Endothelial cell of umbilical vein (primary cell): Measurements from ENCODE around the gene VSIR. TPM values are rescaled to one million over a fixed set of nuclear protein-coding genes. Genes with fewer than 3 reads are reported as not detected.

Experiments used
- BruUV-seq: library from RNA; stranded (reverse); fragments of 400-500 nt; replicated peaks from 2 replicates; lab custom pipeline; 2021; lab: Mats Ljungman, UMichigan
- CTCF ChIA-PET: fragments of 300-600, 350-600 bp; sonication (Branson Sonifier 250); formaldehyde crosslinking; loops from one replicate; lab custom pipeline; 2021; ENCODE audit warnings: antibody characterized with exemption, inconsistent platforms; lab: Charles Lee
- POLR2A ChIA-PET: fragments of 300-600, 350-600 bp; sonication (Branson Sonifier 250); formaldehyde crosslinking; loops from one replicate; lab custom pipeline; 2021; ENCODE audit warnings: antibody characterized with exemption, inconsistent platforms; lab: Charles Lee
- DNase-seq: peaks from one replicate; pipeline ENCODE4 v3.0.0-alpha.2; 2011; ENCODE audit warnings: low read depth, low spot score
- FAIRE-seq: peaks from 2 replicates; lab custom pipeline; 2011; peaks lifted over from hg19 to GRCh38; lab: Jason Lieb, UNC
- H2AFZ ChIP-seq: 2 replicates; pipeline ENCODE4 v1.6.0; 2012; ENCODE audit warnings: low read depth, low read length, control low read depth, inconsistent platforms
- H3K27ac ChIP-seq: 2 replicates; pipeline ENCODE4 v1.5.1; 2011; ENCODE audit warnings: low read depth, mild to moderate bottlenecking, control low read depth, low read length, moderate library complexity; ENCODE audit not compliant: insufficient read depth
- H3K27me3 ChIP-seq, 2 experiments: 2 replicates each; pipeline versions ENCODE4 v1.6.0 to v1.6.1; 2011; ENCODE audit warnings: low read length in 2 of 2, mixed read lengths in 1 of 2; ENCODE audit not compliant: control insufficient read depth in 2 of 2, insufficient read depth in 2 of 2
- H3K36me3 ChIP-seq, 2 experiments: 2 replicates in 1 of 2; 3 replicates in 1 of 2; pipeline ENCODE4 v1.5.1; 2011; ENCODE audit warnings: low read length in 2 of 2, mild to moderate bottlenecking in 1 of 2, moderate library complexity in 1 of 2; ENCODE audit not compliant: control insufficient read depth in 2 of 2, insufficient read depth in 2 of 2; ENCODE audit errors: extremely low read depth in 1 of 2
- H3K4me1 ChIP-seq: 3 replicates; pipeline ENCODE4 v1.5.1; 2011; ENCODE audit warnings: mild to moderate bottlenecking, low read length; ENCODE audit not compliant: control insufficient read depth, insufficient read depth; ENCODE audit errors: extremely low read depth
- H3K4me2 ChIP-seq: 2 replicates; pipeline ENCODE4 v1.6.1; 2011; ENCODE audit warnings: low read length, control low read depth, mixed read lengths; ENCODE audit not compliant: insufficient read depth
- H3K4me3 ChIP-seq, 3 experiments: fragments of 200-600 bp in 1 of 3; sonication (generic), shearing (Covaris generic) in 1 of 3; replicated peaks in 1 of 3; 2 replicates each; pipeline ENCODE4 v1.5.1; 2011 to 2016; ENCODE audit warnings: control low read depth in 3 of 3, low read length in 3 of 3, mild to moderate bottlenecking in 2 of 3, inconsistent platforms in 1 of 3, low read depth in 1 of 3, moderate library complexity in 1 of 3; ENCODE audit not compliant: insufficient read depth in 1 of 3
- H3K79me2 ChIP-seq: 2 replicates; pipeline ENCODE4 v1.6.0; 2012; ENCODE audit warnings: low read length, inconsistent platforms; ENCODE audit not compliant: control insufficient read depth, insufficient read depth
- H3K9ac ChIP-seq: replicated peaks from 2 replicates; pipeline ENCODE3; 2011; ENCODE audit warnings: low read length, control low read depth; ENCODE audit not compliant: insufficient read depth; ENCODE audit errors: extremely low read depth
- H3K9me1 ChIP-seq: replicated peaks from 3 replicates; pipeline ENCODE4 v1.6.0; 2011; ENCODE audit warnings: mild to moderate bottlenecking, low read length; ENCODE audit not compliant: control insufficient read depth, insufficient read depth; ENCODE audit errors: extremely low read depth
- H3K9me3 ChIP-seq: replicated peaks from 2 replicates; pipeline ENCODE4 v1.5.1; 2012; ENCODE audit warnings: low read length, inconsistent platforms; ENCODE audit not compliant: control insufficient read depth, insufficient read depth
- H4K20me1 ChIP-seq: replicated peaks from 2 replicates; pipeline ENCODE3; 2011; ENCODE audit warnings: mild to moderate bottlenecking, low read length; ENCODE audit not compliant: control insufficient read depth, insufficient read depth; ENCODE audit errors: extremely low read depth
- EZH2 ChIP-seq: IDR thresholded peaks from 2 replicates; pipeline ENCODE4 v1.6.1; 2012; ENCODE audit warnings: borderline replicate concordance, low read depth, mild to moderate bottlenecking, moderate library complexity, low read length, inconsistent platforms; ENCODE audit not compliant: severe bottlenecking
- FOS ChIP-seq: IDR thresholded peaks from 2 replicates; pipeline ENCODE4 v1.6.1; 2011; ENCODE audit warnings: mild to moderate bottlenecking, low read length, moderate library complexity, borderline replicate concordance; ENCODE audit not compliant: insufficient read depth
- GATA2 ChIP-seq: IDR thresholded peaks from 2 replicates; pipeline ENCODE4 v1.7.0; 2011; ENCODE audit warnings: low read depth, mild to moderate bottlenecking, moderate library complexity, mixed read lengths, low read length; ENCODE audit not compliant: insufficient read length, insufficient read depth
- JUN ChIP-seq: IDR thresholded peaks from 2 replicates; pipeline ENCODE4 v1.6.1; 2011; ENCODE audit warnings: borderline replicate concordance, low read depth; ENCODE audit not compliant: insufficient read length, insufficient read depth
- MAX ChIP-seq: IDR thresholded peaks from 2 replicates; pipeline ENCODE4 v1.6.1; 2011; ENCODE audit not compliant: insufficient read depth, insufficient read length
- MYC ChIP-seq: IDR thresholded peaks from one replicate; pipeline ENCODE4 v1.6.1; 2011; ENCODE audit warnings: mild to moderate bottlenecking, low read depth, low read length
- POLR2A ChIP-seq: IDR thresholded peaks from 2 replicates; pipeline ENCODE4 v1.6.1; 2012; ENCODE audit warnings: low read depth, mild to moderate bottlenecking, control low read depth, low read length
- POLR2AphosphoS5 ChIP-seq: IDR thresholded peaks from 2 replicates; pipeline ENCODE4 v1.6.1; 2012; ENCODE audit warnings: low read depth, mild to moderate bottlenecking, control low read depth, low read length, moderate library complexity; ENCODE audit not compliant: insufficient read depth
- dilution Hi-C: fragments of 300-500 bp; cut with MboI; formaldehyde crosslinking; loops from one replicate; pipeline ENCODE4 v1.15.0; 2019; ENCODE audit warnings: low sequenced_read_pairs; ENCODE audit not compliant: extremely low pct_ligation_motif_present
- intact Hi-C: fragments of 100-400 bp; cut with micrococcal nuclease; formaldehyde crosslinking; loops from one replicate; pipeline ENCODE4 v1.10.0; 2022
- polyA plus RNA-seq, 4 experiments: library from polyadenylated mRNA; depleted of rRNA in 3 of 4; stranded (reverse) in 3 of 4; unstranded in 1 of 4; fragments of >200 nt; gene quantifications; 2 replicates each; pipeline versions ENCODE4 v1.2.1 to v1.2.3, GENCODE V29; 2011 to 2012; ENCODE audit warnings: missing spikeins in 1 of 4
- total RNA-seq: library from RNA; stranded (reverse); gene quantifications from 2 replicates; pipeline ENCODE4 v1.2.3, GENCODE V29; 2021
- TF ChIP-seq, protein P1 (sequence below), 2 donors: IDR thresholded peaks; 1 replicate in 1 of 2; 2 replicates in 1 of 2; pipeline ENCODE4 v1.5.1; 2011; ENCODE audit warnings: low read length in 2 of 2, mild to moderate bottlenecking in 2 of 2, moderate library complexity in 2 of 2, control low read depth in 1 of 2, inconsistent platforms in 1 of 2, low read depth in 1 of 2; ENCODE audit not compliant: insufficient read depth in 1 of 2; ENCODE audit errors: extremely low read depth in 1 of 2

The VSIR gene
- total and polyA plus RNA-seq, 2 donors (not counting 3 experiments of a cell fraction or from before 2014, with no cell fraction given) = 4.9 to 6.3 TPM

GRCh38 chr10:71757399-71757922 is 15.9 kb downstream of the VSIR start:
- Histone ChIP-seq H3K27me3 (peaks cover 6 to 9% of the 10 kb centered on the region in 2 experiments), H3K9me1 (no peaks in the 10 kb centered on the region), H3K4me3 (no peak overlapping the region), H3K79me2 (no peaks in the 10 kb centered on the region), H3K4me1 (no peaks in the 10 kb centered on the region), H3K27ac (no peak overlapping the region), H3K9ac (no peak overlapping the region), H3K36me3 (no peaks in the 10 kb centered on the region), H3K4me2 (no peak overlapping the region), H3K9me3 (no peaks in the 10 kb centered on the region), H2AFZ (no peak overlapping the region), H4K20me1 (no peaks in the 10 kb centered on the region)
- ChIA-PET POLR2A (interaction anchor here (1.3 kb wide), 1 partner anchor 10 kb away, joined by 3 read pairs; no protein-coding TSS in a partner anchor), CTCF (interaction anchor here (1.3 to 2.2 kb wide), 3 partner anchors 9 to 16 kb away, joined by 3 to 8 read pairs (median 4); partner anchors contain the start of gene VSIR)
- no peak for TF ChIP-seq POLR2A
- no peak for TF ChIP-seq POLR2AphosphoS5
- TF ChIP-seq MAX = no peak
- TF ChIP-seq GATA2 = no peak
- no peak for TF ChIP-seq EZH2
- TF ChIP-seq MYC = no peak
- TF ChIP-seq FOS = no peak
- no peak for TF ChIP-seq JUN
- TF ChIP-seq, protein P1, sequence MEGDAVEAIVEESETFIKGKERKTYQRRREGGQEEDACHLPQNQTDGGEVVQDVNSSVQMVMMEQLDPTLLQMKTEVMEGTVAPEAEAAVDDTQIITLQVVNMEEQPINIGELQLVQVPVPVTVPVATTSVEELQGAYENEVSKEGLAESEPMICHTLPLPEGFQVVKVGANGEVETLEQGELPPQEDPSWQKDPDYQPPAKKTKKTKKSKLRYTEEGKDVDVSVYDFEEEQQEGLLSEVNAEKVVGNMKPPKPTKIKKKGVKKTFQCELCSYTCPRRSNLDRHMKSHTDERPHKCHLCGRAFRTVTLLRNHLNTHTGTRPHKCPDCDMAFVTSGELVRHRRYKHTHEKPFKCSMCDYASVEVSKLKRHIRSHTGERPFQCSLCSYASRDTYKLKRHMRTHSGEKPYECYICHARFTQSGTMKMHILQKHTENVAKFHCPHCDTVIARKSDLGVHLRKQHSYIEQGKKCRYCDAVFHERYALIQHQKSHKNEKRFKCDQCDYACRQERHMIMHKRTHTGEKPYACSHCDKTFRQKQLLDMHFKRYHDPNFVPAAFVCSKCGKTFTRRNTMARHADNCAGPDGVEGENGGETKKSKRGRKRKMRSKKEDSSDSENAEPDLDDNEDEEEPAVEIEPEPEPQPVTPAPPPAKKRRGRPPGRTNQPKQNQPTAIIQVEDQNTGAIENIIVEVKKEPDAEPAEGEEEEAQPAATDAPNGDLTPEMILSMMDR (IDR thresholded peaks at IDR 0.05; ENCODE audit: extremely low read depth in 1 of 2, insufficient read depth in 1 of 2, low read depth in 1 of 2, low read length in 2 of 2) = no peak
- dilution Hi-C loops (no loop called here), intact Hi-C loops (no loop called here)
- BruUV-seq = no TSS peak
- DNase-seq = no peak
- FAIRE-seq = no peak
